ENCODE data around the gene FAM219A.
"Not testable (repeated sequence)": the region's sequence is repeated elsewhere in the genome, so short reads cannot be mapped to it uniquely, and the experiment has no call there.

FAM219A gene

DNA sequence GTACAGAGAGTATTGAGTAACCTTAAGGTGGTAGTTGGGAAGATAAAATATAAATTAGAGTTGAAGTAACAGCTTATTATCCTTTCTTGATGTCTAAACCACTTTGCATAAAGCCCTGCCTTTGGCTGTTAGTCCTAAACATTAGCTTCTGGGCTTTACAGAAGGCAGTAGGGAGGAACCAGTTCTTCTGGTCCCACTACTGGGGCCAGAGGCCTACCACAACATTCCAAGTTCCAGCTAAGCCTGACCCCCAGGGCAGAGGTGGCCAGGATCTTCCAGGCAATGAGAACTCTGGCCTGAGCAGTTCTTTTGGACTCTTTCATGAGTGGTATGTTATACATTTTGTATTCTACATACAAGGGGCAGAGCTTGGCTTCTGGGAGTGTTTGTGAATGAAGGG lies 26.3 kb upstream of the FAM219A start:
- DNase-seq (ENCODE audit: low read depth), result no peak

GRCh38 chr9:34482746-34483145 lies 24.4 kb upstream of the FAM219A start:
- DNase-seq (ENCODE audit: low read depth), result not testable (repeated sequence)

- not testable (repeated sequence) for DNase-seq (ENCODE audit: low read depth)
Observed at GRCh38 chr9:34481620-34482019, 23.2 kb upstream of the FAM219A start.

- no peak for DNase-seq (ENCODE audit: low read depth)
Observed at GRCh38 chr9:34479431-34479866, 21.1 kb upstream of the FAM219A start.

- DNase-seq (ENCODE audit: low read depth), result no peak
Observed at GRCh38 chr9:34477541-34477940, 19.2 kb upstream of the FAM219A start.

- DNase-seq (ENCODE audit: low read depth), result no peak
Observed at GRCh38 chr9:34475097-34475496, 16.7 kb upstream of the FAM219A start.

DNA sequence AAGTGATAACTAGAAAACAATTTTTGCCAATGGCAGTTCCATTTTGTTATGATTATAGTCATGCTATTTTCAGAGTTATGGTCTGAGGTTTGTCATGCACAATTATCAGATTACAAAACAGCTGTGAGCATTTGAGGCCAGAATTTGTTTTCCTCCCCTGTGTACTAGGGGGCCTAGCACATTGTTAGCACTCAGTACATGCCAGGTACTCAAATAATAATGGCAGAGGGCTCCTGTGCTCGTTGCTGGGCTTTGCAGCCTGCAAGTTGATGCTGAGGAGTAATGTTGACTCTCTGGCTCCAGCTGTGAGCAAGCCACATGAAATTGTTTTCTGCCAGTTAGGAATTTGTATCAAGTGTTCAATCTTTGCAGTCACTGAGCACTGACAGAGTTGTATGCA lies 7.1 kb upstream of the FAM219A start:
- no peak for DNase-seq (ENCODE audit: low read depth)

DNA sequence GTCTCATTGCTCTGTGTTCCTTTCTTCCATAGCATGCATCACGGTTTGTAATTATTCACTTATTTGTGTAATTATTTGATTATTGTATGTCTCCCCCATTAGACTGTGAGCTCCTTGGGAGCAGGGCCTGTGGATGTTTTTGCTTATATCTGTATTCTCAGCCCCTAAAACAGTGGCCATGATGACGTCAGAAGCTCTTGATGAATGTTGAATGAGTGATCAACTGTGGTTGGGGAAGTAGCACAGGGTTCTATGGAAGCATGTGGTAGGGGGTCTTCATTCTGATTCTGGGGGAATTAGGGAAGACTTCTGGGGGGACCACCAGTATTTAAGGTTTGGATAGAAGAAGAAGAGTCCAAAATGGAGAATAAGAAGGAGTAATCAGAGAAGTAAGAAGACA lies 6.2 kb upstream of the FAM219A start:
- DNase-seq (ENCODE audit: low read depth), result no peak

DNA sequence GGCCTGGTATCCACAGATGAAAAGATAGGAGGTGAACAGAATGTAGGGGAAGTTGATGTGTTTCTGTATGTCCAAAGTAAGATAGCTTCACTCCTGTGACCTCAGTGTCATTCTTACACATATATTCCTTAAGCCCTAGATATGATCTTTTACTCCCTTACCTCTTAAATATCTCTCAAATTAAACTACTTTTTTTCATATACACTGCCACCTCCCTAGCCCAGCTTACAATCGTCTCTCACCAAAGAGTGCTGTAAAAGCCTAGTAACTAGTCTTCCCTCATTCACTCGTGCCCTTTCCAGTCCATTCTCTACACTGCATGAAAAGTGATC lies 5.5 kb upstream of the FAM219A start:
- DNase-seq (ENCODE audit: low read depth), result no peak

DNA sequence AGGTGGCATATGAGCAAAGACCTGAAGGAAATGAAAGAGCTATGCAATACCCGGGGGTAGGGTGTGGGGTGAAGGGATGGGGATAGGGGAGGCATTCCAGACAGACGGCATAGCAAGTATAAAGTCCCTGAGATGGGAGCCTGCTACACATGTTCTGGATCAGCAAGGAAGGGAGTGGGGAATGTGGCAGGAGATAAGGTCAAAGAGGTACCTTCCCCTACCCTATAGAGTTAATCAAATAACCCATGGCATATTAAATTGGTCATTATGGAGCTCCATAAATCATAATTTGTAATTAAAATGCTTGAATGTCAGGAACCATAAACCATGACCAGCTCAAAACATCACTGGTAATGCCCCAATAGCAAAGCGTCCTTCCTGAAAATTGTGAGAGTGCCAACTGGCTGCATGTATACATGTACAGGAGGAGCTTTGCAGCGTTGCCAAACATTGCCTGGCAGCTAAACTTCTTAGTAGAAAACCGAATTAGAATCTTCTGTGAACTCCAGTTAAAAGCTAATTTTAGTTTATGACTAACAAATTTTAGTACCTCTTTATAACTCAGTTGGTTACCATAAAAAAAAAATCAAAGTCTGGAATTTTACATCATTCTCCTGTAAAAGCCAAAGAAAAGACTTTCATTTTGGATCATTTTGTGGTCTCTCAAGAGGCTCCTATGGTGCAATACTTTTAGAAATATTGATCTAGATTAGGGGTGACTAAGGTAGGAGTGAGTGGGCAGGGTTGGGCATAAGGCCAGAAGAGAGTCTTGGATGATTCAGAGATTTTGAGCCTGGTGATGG lies 4.9 kb upstream of the FAM219A start:
- DNase-seq (ENCODE audit: low read depth), result peak; percentile 26

GRCh38 chr9:34459941-34460340 lies 1.6 kb upstream of the FAM219A start:
- DNase-seq (ENCODE audit: low read depth), result no peak

DNA sequence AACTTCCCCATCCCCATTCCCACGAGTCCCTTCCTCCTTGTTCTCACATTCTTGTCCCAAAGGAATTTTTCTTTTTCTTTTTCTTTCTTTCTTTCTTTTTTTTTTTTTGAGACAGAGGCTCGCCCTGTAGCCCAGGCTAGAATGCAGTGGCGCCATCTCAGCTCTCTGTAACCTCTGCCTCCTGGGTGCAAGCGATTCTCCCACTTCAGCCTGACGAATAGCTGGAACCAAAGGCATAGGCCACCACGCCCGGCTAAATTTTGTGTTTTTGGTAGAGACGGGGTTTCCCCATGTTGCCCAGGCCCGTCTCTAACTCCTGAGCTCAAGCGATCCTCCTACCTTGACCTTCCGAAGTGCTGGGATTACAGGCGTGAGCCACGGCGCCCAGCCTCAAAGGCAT lies 986 bp upstream of the FAM219A start:
- no peak for DNase-seq (ENCODE audit: low read depth)

DNA sequence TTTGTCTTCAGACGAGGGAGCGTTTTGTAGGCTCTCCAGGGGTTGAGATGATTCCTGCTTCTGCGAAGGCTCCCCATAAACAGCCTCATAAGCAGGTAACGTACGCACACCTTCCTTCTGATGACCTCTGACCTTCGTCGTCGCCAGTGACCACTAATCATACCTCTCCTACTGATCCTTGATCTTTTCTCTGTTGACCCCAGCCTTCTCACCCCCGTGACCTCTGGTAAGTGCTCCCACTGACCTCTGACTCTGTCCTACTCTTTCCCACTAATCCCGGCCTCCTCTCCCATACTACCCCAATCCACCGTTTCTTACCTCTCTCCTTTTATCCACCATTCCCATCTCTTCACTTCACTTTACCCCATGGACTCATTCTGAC lies 580 bp upstream of the FAM219A start:
- no peak for DNase-seq (ENCODE audit: low read depth)

DNA sequence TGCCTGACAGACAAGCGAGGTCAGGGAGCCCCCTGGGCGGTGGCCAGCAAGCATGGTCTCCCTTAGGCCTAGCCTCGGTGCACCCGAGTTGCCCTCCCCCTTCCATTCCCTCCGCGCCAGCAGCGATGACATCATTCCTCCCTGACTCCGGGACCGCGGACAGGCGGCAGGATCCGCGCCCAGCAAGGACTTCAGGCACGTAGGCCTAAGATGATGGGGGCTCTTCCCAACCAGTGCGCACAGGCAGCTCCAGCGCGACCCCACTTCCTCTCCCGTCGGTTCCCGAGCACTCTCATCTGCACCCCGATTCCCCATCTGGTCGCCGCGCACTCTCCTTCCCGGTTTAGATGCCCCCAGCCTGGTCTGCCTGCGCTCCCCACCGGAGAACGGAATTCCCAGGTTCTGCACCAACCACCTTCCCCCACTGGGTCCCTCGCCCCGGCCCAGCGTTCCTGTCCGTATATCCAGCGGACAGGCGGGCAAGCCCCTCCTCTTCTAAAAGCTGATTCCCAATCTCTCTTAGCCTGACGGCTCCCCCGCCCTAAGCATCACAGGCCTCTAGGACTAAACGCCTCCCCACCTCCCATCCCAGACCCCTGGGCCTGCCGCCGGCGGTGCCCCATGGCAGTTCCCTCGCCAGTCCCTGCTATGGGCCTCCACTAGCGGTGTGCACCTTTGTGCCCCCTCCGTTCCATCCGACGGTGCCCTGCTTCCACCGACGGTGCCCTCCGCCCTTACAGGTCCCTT lies 931 bp downstream of the FAM219A start:
- DNase-seq (ENCODE audit: low read depth), result peak; percentile 20

- no peak for DNase-seq (ENCODE audit: low read depth)
Observed at GRCh38 chr9:34456746-34457145, 1.6 kb downstream of the FAM219A start.

DNA sequence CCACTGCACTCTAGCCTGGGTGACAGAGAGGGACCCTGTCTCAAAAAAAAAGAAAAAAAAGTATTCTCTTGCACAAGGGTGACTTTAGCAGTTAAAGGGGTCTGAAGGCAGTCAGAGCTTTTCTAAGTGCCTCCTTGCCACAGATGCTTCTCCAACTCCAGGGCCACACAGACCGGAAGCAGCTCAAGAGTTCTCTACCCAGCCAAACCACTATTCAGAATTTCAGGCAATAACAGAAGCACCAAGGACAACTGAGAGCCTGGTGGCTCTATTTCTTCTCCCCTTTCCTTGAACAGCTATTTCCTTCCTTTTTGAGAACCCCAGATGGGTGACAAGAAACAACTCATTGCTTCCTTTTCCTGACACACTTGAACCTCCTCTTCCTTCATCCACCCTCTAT lies 2.2 kb downstream of the FAM219A start:
- no peak for DNase-seq (ENCODE audit: low read depth)

- peak; percentile 71 for DNase-seq (ENCODE audit: low read depth)
Observed at GRCh38 chr9:34454571-34455065, 3.8 kb downstream of the FAM219A start.

GRCh38 chr9:34452568-34452967 lies 5.8 kb downstream of the FAM219A start:
- DNase-seq (ENCODE audit: low read depth), result no peak

GRCh38 chr9:34451545-34451944 lies 6.8 kb downstream of the FAM219A start:
- no peak for DNase-seq (ENCODE audit: low read depth)

- DNase-seq (ENCODE audit: low read depth), result no peak
Observed at GRCh38 chr9:34451135-34451534, 7.2 kb downstream of the FAM219A start.

DNA sequence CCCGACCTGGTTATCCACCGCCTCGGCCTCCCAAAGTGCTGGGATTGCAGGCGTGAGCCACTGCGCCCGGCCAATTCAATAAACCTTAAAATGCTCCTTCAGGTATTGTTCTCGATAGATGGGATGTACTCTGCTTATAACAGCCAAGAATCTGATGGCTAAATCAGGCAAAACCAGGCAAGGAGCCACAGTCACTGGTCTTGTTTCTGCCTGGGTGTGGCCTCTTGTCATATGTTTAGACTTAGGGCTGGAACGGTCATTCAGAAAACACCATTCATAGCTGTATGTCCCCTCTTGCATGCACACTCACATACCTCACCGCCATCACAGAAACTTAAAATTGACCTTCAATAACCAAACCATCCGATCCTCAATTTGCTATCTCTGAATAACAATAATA lies 7.7 kb downstream of the FAM219A start:
- DNase-seq (ENCODE audit: low read depth), result no peak

DNA sequence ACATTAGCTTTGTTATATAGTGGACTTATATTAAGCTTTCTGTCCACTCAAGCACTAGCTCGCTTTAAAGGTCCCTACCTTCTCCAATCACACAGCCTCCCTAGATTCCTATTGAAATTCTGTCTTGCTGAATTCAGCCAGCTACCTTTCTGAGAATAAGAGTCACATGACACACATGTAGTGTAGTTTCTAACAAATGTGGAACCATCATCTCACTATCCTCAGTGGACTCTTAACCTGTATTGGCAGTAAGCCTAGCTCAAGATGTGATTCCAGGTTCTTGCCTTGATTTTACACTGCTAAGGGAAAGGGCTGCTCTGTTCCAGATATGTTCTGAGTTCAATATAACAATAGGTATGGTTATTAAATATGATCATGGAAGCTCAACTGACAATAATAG lies 11.4 kb downstream of the FAM219A start:
- DNase-seq (ENCODE audit: low read depth), result no peak

DNA sequence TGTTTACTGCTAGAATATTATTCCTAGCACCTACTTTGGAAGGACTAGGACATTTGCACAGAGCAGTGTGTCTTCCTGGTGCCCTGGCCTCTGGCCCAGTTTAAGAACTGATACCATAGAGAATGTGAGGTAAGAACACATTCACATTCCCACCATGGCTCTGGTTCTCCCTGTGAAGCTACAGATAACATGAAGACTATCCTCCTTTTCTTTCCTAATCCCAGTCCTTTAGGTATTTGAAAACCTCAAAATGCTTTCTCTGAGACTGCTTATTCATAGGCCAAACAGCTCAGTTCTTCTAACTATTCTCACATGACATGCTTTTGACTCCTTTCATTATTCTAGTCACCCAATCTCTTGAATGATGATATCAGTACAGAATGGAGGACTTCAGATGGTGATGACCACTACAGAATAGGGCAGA lies 11.9 kb downstream of the FAM219A start:
- no peak for DNase-seq (ENCODE audit: low read depth)

DNA sequence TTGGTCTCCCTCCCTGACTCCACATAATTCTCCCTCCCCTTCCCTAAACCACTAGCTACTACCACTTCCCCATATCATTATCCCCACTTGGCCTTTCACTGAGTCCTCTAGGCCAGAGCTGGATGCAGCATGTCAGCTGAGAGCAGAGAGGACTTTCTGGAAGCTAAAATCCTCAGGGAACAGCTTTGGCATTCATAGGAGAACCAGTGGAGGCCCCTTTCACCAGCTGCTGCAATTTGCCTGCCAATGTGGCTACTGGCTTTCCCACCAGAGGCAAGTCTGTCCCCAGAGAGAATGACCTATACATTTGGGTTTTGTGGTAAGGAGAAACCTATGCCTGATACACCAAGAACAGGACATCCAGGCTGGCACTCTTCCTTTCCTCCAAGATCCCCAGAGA lies 14.4 kb downstream of the FAM219A start:
- no peak for DNase-seq (ENCODE audit: low read depth)

Data from fibroblast of the conjunctiva (primary cell).